ENCODE results near the gene LEO1. TPM values are rescaled to one million over a fixed set of nuclear protein-coding genes. Genes with fewer than 3 reads are reported as not detected.

LEO1 gene
- total and polyA plus RNA-seq, 4 donors = 11.3 to 23.3 (median 13.9) TPM

DNA sequence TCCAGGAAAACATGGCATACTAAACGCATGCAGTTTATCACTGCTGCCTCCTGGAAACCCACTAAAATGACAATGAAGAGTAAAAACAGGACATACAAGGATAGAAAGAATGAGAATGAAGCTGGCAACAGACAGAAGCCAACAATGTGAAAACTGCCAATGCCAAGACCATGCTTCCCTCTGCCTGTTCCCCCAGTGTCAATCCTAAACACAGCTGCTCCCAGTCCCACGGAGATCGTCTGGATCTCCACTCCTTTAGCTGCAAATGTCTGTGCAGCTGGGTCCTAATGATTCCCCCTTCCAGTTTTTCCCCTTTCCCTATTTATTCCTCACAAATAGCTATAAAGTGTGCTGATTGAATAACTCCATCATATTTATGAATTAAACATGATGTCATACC, 16.1 kb downstream of the LEO1 start:
- DNase-seq (ENCODE audit: low spot score) = no peak
- TF ChIP-seq FOXA1 (IDR thresholded peaks at IDR 0.05) (no peak), EGR1 (IDR thresholded peaks at IDR 0.05; ENCODE audit: low read depth in 2 of 2) (no peak), RXRA (IDR thresholded peaks at IDR 0.05) (no peak), FOXA2 (IDR thresholded peaks at IDR 0.05) (no peak)
- TF ChIP-seq, protein P1, sequence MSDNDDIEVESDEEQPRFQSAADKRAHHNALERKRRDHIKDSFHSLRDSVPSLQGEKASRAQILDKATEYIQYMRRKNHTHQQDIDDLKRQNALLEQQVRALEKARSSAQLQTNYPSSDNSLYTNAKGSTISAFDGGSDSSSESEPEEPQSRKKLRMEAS (IDR thresholded peaks at IDR 0.05) = no peak
- TF ChIP-seq, protein P2, sequence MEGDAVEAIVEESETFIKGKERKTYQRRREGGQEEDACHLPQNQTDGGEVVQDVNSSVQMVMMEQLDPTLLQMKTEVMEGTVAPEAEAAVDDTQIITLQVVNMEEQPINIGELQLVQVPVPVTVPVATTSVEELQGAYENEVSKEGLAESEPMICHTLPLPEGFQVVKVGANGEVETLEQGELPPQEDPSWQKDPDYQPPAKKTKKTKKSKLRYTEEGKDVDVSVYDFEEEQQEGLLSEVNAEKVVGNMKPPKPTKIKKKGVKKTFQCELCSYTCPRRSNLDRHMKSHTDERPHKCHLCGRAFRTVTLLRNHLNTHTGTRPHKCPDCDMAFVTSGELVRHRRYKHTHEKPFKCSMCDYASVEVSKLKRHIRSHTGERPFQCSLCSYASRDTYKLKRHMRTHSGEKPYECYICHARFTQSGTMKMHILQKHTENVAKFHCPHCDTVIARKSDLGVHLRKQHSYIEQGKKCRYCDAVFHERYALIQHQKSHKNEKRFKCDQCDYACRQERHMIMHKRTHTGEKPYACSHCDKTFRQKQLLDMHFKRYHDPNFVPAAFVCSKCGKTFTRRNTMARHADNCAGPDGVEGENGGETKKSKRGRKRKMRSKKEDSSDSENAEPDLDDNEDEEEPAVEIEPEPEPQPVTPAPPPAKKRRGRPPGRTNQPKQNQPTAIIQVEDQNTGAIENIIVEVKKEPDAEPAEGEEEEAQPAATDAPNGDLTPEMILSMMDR (IDR thresholded peaks at IDR 0.05; ENCODE audit: low read depth, low read length, missing input control) = no peak
- H3K27ac ChIP-seq (ENCODE audit: low read depth in 1 of 2, low read length in 2 of 2) = no peak overlapping the region
- H3K4me3 ChIP-seq (ENCODE audit: low read depth in 1 of 3, low read length in 3 of 3) = no peak overlapping the region
- peaks cover 0 to 5% (median 0%) of the 10 kb centered on the region in 4 donors for H3K4me1 ChIP-seq (ENCODE audit: control insufficient read depth in 4 of 4, insufficient read depth in 4 of 4, low read length in 3 of 4)
- no peak overlapping the region for H3K9ac ChIP-seq (ENCODE audit: low read depth in 1 of 2, low read length in 2 of 2)
- WGBS = 97% methylated on average over 3 of the region's 3 CpGs
- H3K9me3 ChIP-seq (ENCODE audit: control insufficient read depth in 4 of 4, low read length in 3 of 4) = no peaks in the 10 kb centered on the region
- peaks cover 12 to 75% (median 53%) of the 10 kb centered on the region in 4 donors for H3K36me3 ChIP-seq (ENCODE audit: control insufficient read depth in 4 of 4, insufficient read depth in 3 of 4, low read depth in 1 of 4, low read length in 3 of 4)
- H3K27me3 ChIP-seq (ENCODE audit: control insufficient read depth in 4 of 4, insufficient read depth in 4 of 4, low read length in 3 of 4) = no peaks in the 10 kb centered on the region

DNA sequence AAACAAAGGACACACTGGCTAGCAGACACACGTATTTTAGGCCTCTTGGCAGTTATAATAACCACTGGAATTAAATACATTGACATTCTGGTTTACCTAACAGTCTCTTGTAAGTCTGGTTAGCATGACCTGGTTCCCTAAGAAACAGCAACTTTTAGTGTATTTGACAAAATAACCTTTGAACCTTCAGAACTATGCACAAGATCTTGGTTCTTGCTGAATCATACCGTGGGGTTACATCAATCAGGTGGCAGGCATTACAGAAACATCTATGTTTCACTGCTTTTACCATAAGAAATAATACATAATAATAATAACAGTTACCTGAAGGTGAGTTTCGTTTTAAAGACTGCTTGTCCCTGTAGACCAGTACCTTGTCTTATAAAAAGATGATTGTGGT, 18.8 kb downstream of the LEO1 start:
- no peak for DNase-seq (ENCODE audit: low spot score)

DNA sequence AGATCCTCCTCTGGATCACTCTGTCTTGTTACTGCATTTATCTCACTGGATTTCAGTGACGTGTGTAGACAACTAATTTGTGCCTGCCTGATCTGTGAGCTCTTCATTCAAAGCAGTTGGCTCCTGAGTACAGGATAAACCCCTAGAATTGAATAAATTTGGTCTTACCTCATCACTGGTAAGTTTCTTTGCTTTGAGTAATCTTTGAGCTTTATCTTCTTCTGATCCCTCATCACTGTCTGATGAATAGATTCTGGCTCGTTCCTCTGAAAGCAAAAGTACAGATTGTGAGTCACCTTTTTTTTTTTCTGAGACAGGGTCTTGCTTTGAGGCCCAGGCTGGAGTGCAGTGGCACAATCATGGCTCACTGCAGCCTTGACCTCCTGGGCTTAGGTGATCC, 24.5 kb downstream of the LEO1 start:
- Histone ChIP-seq H3K36me3 (ENCODE audit: control insufficient read depth in 4 of 4, insufficient read depth in 3 of 4, low read depth in 1 of 4, low read length in 3 of 4) (peaks cover 14 to 65% (median 54%) of the 10 kb centered on the region in 4 donors), H3K27me3 (ENCODE audit: control insufficient read depth in 4 of 4, insufficient read depth in 4 of 4, low read length in 3 of 4) (no peaks in the 10 kb centered on the region), H3K4me1 (ENCODE audit: control insufficient read depth in 4 of 4, insufficient read depth in 4 of 4, low read length in 3 of 4) (no peaks in the 10 kb centered on the region), H3K27ac (ENCODE audit: low read depth in 1 of 2, low read length in 2 of 2) (no peak overlapping the region), H3K4me3 (ENCODE audit: low read depth in 1 of 3, low read length in 3 of 3) (no peak overlapping the region), H3K9me3 (ENCODE audit: control insufficient read depth in 4 of 4, low read length in 3 of 4) (no peaks in the 10 kb centered on the region), H3K9ac (ENCODE audit: low read depth in 1 of 2, low read length in 2 of 2) (no peak overlapping the region)
- no peak for DNase-seq (ENCODE audit: low spot score)
- WGBS = 96% methylated on average over 2 of the region's 2 CpGs
- TF ChIP-seq, protein P3, sequence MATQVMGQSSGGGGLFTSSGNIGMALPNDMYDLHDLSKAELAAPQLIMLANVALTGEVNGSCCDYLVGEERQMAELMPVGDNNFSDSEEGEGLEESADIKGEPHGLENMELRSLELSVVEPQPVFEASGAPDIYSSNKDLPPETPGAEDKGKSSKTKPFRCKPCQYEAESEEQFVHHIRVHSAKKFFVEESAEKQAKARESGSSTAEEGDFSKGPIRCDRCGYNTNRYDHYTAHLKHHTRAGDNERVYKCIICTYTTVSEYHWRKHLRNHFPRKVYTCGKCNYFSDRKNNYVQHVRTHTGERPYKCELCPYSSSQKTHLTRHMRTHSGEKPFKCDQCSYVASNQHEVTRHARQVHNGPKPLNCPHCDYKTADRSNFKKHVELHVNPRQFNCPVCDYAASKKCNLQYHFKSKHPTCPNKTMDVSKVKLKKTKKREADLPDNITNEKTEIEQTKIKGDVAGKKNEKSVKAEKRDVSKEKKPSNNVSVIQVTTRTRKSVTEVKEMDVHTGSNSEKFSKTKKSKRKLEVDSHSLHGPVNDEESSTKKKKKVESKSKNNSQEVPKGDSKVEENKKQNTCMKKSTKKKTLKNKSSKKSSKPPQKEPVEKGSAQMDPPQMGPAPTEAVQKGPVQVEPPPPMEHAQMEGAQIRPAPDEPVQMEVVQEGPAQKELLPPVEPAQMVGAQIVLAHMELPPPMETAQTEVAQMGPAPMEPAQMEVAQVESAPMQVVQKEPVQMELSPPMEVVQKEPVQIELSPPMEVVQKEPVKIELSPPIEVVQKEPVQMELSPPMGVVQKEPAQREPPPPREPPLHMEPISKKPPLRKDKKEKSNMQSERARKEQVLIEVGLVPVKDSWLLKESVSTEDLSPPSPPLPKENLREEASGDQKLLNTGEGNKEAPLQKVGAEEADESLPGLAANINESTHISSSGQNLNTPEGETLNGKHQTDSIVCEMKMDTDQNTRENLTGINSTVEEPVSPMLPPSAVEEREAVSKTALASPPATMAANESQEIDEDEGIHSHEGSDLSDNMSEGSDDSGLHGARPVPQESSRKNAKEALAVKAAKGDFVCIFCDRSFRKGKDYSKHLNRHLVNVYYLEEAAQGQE (IDR thresholded peaks at IDR 0.05) = no peak
- TF ChIP-seq HNF4A (conservative IDR thresholded peaks at IDR 0.05) = no peak
- TF ChIP-seq, protein P4, sequence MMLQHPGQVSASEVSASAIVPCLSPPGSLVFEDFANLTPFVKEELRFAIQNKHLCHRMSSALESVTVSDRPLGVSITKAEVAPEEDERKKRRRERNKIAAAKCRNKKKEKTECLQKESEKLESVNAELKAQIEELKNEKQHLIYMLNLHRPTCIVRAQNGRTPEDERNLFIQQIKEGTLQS (IDR thresholded peaks at IDR 0.05) = no peak
- no peak for TF ChIP-seq RAD21 (IDR thresholded peaks at IDR 0.05)
- TF ChIP-seq, protein P5, sequence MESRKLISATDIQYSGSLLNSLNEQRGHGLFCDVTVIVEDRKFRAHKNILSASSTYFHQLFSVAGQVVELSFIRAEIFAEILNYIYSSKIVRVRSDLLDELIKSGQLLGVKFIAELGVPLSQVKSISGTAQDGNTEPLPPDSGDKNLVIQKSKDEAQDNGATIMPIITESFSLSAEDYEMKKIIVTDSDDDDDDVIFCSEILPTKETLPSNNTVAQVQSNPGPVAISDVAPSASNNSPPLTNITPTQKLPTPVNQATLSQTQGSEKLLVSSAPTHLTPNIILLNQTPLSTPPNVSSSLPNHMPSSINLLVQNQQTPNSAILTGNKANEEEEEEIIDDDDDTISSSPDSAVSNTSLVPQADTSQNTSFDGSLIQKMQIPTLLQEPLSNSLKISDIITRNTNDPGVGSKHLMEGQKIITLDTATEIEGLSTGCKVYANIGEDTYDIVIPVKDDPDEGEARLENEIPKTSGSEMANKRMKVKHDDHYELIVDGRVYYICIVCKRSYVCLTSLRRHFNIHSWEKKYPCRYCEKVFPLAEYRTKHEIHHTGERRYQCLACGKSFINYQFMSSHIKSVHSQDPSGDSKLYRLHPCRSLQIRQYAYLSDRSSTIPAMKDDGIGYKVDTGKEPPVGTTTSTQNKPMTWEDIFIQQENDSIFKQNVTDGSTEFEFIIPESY (IDR thresholded peaks at IDR 0.05) = no peak
- no peak for TF ChIP-seq EGR1 (IDR thresholded peaks at IDR 0.05; ENCODE audit: low read depth in 2 of 2)
- TF ChIP-seq, protein P1 (IDR thresholded peaks at IDR 0.05) = no peak
- TF ChIP-seq FOXA1 (IDR thresholded peaks at IDR 0.05) = no peak
- no peak for TF ChIP-seq FOXA2 (IDR thresholded peaks at IDR 0.05)

More for the DNA sequence above, 18.8 kb downstream of the LEO1 start:
- H3K27me3 ChIP-seq (ENCODE audit: control insufficient read depth in 4 of 4, insufficient read depth in 4 of 4, low read length in 3 of 4) = no peaks in the 10 kb centered on the region
- peaks cover 11 to 74% (median 59%) of the 10 kb centered on the region in 4 donors for H3K36me3 ChIP-seq (ENCODE audit: control insufficient read depth in 4 of 4, insufficient read depth in 3 of 4, low read depth in 1 of 4, low read length in 3 of 4)
- H3K4me1 ChIP-seq (ENCODE audit: control insufficient read depth in 4 of 4, insufficient read depth in 4 of 4, low read length in 3 of 4) = peaks cover 0 to 5% (median 0%) of the 10 kb centered on the region in 4 donors
- no peak overlapping the region for H3K4me3 ChIP-seq (ENCODE audit: low read depth in 1 of 3, low read length in 3 of 3)
- H3K27ac ChIP-seq (ENCODE audit: low read depth in 1 of 2, low read length in 2 of 2) = no peak overlapping the region
- TF ChIP-seq EGR1 (IDR thresholded peaks at IDR 0.05; ENCODE audit: low read depth in 2 of 2) (no peak), HNF4A (conservative IDR thresholded peaks at IDR 0.05) (peak; percentile 31 to 35), JUND (IDR thresholded peaks at IDR 0.05) (peak in 1 of 2 donors; percentile 10)
- TF ChIP-seq, protein P5 (IDR thresholded peaks at IDR 0.05) = no peak
- 82% methylated on average over 3 of the region's 3 CpGs for WGBS
- no peaks in the 10 kb centered on the region for H3K9me3 ChIP-seq (ENCODE audit: control insufficient read depth in 4 of 4, low read length in 3 of 4)
- no peak overlapping the region for H3K9ac ChIP-seq (ENCODE audit: low read depth in 1 of 2, low read length in 2 of 2)

Data from liver (tissue), 9 donors.